Measurements from ENCODE around the gene KRTAP5-10. TPM values are rescaled to one million over a fixed set of nuclear protein-coding genes. Genes with fewer than 3 reads are reported as not detected.
"Not testable (repeated sequence)": the region's sequence is repeated elsewhere in the genome, so short reads cannot be mapped to it uniquely, and the experiment has no call there.

The KRTAP5-10 gene, protein sequence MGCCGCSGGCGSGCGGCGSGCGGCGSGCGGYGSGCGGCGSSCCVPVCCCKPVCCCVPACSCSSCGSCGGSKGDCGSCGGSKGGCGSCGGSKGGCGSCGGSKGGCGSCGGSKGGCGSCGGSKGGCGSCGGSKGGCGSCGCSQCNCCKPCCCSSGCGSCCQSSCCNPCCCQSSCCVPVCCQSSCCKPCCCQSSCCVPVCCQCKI
- total RNA-seq = not detected
- long read RNA-seq, donor 1 = 0 reads
- long read RNA-seq, donor 2 = 0 reads

- intact Hi-C loops (cut with DNase I) = no loop called here
- peak; percentile 34 for DNase-seq (ENCODE audit: low spot score)
These were observed at the start of gene KRTAP5-10 for GRCh38 chr11:71565263-71565662. KRTAP5-10 (plus strand) TSS chr11:71565563; CDS start chr11:71565588, 25 bp downstream.

DNA sequence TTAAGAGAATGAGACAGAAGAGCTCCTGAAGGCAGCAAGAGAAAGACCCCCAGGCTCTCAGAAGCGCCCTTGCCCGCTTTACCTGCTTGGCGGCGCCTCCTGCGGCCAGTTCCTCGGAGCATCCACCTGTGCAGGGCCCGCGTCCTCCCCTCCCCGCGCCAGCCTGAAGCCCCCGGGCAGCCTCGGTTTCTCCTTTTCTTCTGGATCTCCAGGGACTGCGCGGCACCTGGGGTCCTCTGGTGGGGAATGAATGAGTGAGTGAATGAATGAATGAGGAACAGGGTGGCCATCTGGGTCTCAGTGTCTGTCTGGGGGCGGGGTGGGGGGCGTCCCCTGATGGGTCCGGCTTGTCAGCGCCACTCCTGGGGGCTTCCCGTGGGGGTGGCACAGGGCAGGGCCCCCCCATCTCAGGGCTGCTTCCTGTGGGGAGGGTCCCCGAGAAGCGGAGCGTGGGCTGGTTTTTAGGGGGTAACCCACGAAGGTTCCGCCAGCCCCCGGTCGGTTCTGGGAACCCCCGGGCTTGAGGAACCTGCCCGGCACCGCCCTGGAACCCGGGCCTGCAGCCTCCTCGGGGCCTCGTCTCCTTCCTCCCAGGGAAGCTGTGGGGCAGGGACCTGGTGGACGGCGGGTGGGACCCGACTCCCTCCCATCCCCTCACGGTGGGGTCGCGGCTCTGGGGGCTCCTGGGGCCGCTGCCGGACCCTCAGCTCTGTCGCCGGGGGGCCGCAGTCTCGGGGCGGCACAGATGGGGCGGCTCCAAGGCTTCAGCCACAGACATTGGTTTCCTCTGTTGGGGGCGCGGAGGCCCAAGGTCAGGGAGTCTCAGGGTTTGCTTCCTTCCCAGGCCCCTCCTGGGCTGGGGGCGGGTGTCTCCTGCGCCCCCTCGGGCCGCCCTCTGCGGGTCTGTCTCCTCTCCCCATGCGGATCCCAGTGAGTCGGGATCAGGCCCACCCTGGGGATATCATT is 46.6 kb upstream of the KRTAP5-10 start:
- intact Hi-C loops (cut with DNase I) = no loop called here

DNA sequence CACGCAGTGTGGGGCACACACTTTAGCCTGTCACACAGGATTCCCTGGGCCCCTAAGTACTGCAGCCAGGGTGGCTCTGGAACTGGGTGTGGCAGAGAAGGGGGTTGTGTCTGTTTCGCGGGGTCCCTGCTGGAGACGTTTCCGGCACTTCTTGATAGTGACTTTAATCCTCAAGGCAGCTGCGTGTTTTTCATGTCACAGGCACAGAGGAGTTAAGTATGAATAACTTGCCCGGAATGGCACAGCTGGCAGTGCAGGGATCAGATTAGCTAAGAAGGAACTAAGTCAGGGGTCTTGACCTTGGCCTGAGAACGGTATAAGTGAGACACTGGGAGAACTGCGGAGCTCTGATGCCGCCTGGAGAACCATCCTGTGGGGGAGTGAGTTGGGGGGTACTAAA is 45.8 kb upstream of the KRTAP5-10 start:
- intact Hi-C loops (cut with DNase I) = no loop called here
- DNase-seq (ENCODE audit: low spot score) = no peak

More for the DNA sequence above, 46.6 kb upstream of the KRTAP5-10 start:
- DNase-seq (ENCODE audit: low spot score) = peak; percentile 69

DNA sequence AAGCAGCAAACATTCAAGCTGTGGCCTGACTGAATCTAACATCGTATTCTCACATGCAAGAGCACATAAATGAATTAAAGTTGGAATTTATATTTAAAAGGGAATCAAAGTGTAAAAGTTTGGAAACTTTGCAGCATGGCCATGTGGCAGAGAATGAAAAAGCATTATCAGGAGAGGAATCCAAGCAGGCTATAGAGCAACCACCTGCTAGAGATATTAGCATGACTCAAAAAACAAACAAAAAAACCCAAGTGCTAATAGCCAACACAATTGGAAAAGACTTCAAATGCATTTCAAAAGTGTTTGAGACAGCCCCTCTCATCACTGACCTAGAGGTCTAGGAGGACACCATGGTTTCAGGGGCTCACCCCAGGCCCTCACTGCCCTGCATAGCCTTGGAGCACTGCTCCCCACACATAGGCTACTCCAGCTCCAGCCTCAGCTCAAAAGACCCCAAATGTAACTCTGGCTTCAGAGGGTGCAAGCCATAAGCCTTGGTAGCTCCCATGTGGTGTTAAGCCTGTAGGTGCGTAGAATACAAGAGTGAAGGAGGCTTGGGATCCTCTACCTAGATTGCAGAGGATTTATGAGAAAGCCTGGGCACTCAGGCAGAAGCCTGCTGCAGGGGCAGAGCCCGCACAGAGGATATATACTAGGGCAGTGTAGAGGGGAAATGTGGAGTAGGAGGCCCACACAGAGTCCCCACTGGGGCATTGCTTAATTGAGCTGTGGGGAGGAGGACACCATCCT is 40.0 kb upstream of the KRTAP5-10 start:
- DNase-seq (ENCODE audit: low spot score) = no peak
- intact Hi-C loops (cut with DNase I) = no loop called here

GRCh38 chr11:71525938-71526495 is 39.3 kb upstream of the KRTAP5-10 start:
- DNase-seq (ENCODE audit: low spot score) = no peak
- intact Hi-C loops (cut with DNase I) = no loop called here

DNA sequence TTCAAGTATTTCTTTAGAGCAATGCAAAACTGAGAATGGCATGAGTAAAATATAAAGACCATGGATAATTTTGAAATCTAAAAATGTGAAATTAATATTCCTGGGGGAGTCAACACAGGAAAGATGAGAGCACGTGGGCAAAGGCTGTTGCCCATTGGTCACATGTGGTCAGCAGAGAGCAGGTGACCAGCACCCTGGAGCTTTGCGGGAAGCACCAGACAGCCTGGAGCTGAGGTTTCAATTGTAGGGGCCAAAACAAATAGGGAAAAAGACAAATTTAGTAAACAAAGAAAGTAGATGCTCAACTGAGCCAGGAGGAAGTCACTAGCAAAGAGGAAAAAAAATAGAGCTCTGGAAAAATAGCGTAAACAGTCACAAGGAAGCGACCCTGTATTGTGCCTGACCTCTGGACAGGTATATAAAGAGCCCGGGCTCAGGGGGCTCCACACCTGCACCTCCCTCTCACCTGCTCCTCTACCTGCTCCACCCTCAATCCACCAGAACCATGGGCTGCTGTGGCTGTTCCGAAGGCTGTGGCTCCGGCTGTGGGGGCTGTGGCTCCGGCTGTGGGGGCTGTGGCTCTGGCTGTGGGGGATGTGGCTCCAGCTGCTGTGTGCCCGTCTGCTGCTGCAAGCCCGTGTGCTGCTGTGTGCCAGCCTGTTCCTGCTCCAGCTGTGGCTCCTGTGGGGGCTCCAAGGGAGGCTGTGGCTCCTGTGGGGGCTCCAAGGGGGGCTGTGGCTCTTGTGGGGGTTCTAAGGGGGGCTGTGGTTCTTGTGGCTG is 38.4 kb upstream of the KRTAP5-10 start, which contains the start of gene KRTAP5-7:
TSS of gene KRTAP5-7 (plus strand) at position 472 of the 780 bp plus-strand sequence. CDS start at position 506, 34 bp downstream.
- intact Hi-C loops (cut with DNase I); DNase-seq (ENCODE audit: low spot score): not testable (repeated sequence)

- intact Hi-C loops (cut with DNase I) = no loop called here
- DNase-seq (ENCODE audit: low spot score) = no peak
These were observed 37.7 kb upstream of the KRTAP5-10 start for GRCh38 chr11:71527576-71528210.

DNA sequence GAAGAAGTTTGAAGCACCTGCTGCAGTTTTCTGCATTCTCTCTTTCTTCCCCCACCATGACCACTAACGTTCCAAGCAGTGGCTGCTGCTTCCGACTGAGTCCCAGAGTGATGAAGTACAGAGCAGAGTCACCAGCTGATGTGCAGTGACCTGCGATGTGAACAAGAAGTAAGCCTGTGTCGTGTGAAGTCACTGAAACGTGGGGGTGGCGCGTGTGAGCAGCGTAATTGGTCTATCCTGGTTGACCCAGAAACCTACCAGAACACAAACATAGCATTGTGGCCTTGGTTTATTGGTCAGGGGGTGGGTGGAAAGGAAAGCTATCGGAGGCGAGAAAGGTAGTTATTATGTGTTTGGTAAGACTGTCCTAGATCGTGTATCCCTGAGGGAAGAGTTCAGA is 34.8 kb upstream of the KRTAP5-10 start:
- no peak for DNase-seq (ENCODE audit: low spot score)
- intact Hi-C loops (cut with DNase I) = no loop called here

DNA sequence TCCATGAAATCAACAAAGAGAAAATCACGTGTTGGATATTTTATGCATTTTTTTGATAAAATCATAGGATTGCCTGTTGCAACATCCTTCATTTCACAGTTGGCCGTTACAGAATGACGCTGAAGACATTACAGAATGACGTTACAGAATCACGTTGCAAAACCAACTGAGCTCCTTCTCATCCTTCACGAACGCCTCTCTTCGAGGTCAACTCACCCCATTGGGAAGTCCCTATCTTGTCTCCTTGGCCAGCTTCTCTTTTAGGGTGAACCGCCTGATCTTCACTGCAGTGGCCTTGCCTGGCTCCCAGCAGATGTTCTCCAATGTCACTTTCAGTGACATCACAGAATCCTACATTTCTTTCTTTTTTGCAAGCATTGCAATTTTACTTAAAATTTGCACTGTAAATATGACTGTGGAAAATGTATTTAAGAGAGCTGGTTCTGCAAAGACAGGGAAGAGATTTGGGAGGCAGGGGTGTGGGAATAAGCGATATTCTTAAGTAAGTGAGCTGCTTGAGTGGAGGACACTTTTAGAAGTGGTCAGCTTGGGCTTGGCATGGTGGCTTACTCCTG is 33.2 kb upstream of the KRTAP5-10 start:
- intact Hi-C loops (cut with DNase I) = no loop called here

DNA sequence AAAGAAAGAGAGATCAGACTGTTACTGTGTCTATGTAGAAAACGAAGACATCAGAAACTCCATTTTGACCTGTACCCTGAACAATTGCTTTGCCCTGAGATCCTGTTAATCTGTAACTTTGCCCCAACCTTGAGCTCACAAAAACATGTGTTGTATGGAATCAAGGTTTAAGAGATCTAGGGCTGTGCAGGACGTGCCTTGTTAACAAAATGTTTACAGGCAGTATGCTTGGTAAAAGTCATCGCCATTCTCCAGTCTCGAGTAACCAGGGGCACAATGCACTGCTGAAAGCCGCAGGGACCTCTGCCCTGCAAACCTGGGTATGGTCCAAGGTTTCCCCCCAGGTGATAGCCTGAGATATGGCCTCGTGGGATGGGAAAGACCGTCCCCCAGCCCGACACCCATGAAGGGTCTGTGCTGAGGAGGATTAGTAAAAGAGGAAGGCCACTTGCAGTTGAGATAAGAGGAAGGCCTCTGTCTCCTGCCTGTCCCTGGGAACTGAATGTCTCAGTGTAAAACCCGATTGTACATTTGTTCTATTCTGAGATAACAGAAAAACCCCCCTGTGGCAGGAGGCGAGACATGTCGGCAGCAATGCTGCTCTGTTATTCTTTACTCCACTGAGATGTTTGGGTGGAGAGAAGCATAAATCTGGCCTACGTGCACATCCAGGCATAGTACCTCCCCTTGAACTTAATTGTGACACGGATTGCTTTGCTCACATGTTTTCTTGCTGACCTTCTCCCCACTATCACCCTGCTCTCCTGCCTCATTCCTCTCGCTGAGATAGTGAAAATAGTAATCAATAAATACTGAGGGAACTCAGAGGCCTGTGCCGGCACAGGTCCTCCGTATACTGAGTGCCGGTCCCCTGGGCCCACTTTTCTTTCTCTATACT is 30.4 kb upstream of the KRTAP5-10 start:
- intact Hi-C loops (cut with DNase I); DNase-seq (ENCODE audit: low spot score): not testable (repeated sequence)

More for the DNA sequence above, 33.2 kb upstream of the KRTAP5-10 start:
- DNase-seq (ENCODE audit: low spot score) = no peak

DNA sequence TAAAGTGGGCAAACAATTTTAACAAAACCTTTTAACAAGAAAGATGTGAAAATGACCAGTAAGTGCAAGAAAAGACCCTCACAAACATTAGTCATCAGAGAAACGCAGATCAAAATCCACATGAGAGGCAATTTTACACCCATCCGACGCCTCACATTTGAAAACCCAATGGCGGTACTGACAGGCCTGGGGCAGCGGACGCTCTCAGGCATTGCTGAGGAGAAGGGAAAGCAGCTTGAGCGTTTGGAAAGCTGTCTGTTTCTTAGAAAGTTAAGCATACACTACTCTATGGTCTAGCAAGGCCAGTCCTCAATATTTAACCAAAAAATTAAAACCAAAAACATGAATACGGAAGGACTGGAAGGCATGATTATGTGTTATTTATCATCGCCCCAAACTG is 29.5 kb upstream of the KRTAP5-10 start:
- DNase-seq (ENCODE audit: low spot score) = no peak
- intact Hi-C loops (cut with DNase I) = no loop called here

DNA sequence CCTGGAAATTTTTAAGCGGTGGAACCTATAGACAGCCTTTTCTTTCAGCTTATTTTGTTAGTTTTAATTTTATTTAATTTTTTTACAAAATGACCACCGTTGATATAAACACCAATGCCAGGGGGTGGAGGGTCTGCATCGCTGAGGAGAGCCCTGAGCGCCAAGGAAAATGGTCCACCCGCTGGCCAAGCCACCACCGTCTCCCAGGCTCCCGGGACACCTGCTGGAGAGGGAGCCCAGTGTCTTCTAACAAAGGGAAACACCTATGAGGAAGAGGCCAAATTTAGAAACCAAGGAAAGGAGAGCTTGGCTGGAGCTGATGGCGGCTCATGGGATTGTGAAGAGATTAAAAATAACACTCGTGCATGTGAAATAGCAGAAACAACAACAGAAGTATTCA is 27.8 kb upstream of the KRTAP5-10 start:
- intact Hi-C loops (cut with DNase I) = no loop called here
- no peak for DNase-seq (ENCODE audit: low spot score)

DNA sequence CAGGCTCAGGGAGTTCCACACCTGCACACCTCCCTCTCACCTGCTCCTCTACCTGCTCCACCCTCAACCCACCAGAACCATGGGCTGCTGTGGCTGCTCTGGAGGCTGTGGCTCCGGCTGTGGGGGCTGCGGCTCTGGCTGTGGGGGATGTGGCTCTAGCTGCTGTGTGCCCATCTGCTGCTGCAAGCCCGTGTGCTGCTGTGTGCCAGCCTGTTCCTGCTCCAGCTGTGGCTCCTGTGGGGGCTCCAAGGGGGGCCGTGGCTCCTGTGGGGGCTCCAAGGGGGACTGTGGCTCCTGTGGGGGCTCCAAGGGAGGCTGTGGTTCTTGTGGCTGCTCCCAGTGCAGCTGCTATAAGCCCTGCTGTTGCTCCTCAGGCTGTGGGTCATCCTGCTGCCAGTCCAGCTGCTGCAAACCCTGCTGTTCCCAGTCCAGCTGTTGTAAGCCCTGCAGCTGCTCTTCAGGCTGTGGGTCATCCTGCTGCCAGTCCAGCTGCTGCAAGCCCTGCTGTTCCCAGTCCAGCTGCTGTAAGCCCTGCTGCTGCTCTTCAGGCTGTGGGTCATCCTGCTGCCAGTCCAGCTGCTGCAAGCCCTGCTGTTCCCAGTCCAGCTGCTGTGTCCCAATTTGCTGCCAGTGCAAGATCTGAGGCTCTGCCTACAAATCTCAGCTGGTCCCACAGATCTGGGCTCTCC is 27.2 kb upstream of the KRTAP5-10 start, which contains the start of gene KRTAP5-8:
TSS of gene KRTAP5-8 (plus strand) at position 49 of the 689 bp plus-strand sequence. CDS start at position 80, 31 bp downstream.
- intact Hi-C loops (cut with DNase I); DNase-seq (ENCODE audit: low spot score): not testable (repeated sequence)

DNA sequence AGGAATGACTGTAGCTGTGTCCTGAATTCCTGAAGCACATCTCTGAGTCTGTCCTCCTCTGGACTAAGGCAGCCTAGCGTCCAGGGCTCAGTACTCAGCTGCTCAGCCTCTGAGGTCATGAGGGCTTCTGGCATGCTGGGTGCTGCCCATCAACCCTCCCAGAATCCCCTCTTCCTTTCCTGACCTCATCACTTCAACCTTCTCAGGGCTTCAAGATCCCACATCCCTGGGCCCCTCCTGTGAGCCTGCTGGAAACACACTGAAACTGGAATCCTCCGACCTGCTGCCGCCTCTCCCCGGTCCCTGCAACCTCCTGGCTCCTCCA is 26.7 kb upstream of the KRTAP5-10 start:
- no peak for DNase-seq (ENCODE audit: low spot score)
- intact Hi-C loops (cut with DNase I) = no loop called here

- no peak for DNase-seq (ENCODE audit: low spot score)
- intact Hi-C loops (cut with DNase I) = no loop called here
These were observed 26.3 kb upstream of the KRTAP5-10 start for GRCh38 chr11:71539017-71539416.

- intact Hi-C loops (cut with DNase I); DNase-seq (ENCODE audit: low spot score): not testable (repeated sequence)
These were observed 25.4 kb upstream of the KRTAP5-10 start for GRCh38 chr11:71539971-71540370.

Measured in posterior vena cava (tissue), 2 donors.